Activated T-helper 1 cell treated with anti-CD3 and anti-CD28 coated beads, Interleukin-12 subunit alpha, Interleukin-12 subunit beta, Interleukin-2, Interleukin-4 antibody, amounts not matched to agents 30 ng/mL and 10 ng/mL and 1 ng/mL, durations not matched to agents 14 hours and 24 hours and 36 hours (primary cell): Measurements from ENCODE around the gene BCL11B. TPM values are rescaled to one million over a fixed set of nuclear protein-coding genes. Genes with fewer than 3 reads are reported as not detected.

Experiments
- DNase-seq: peaks from one replicate; pipeline ENCODE4 v3.0.0; 2021; ENCODE audit warnings: low spot score
- H3K27ac Mint-ChIP-seq: one replicate; pipeline ENCODE4 v1.8.0; 2021; ENCODE audit warnings: mild to moderate bottlenecking, mixed read lengths
- H3K27me3 Mint-ChIP-seq: one replicate; pipeline ENCODE4 v1.8.0; 2022; ENCODE audit warnings: mild to moderate bottlenecking, moderate library complexity, mixed read lengths; ENCODE audit not compliant: insufficient read depth
- H3K36me3 Mint-ChIP-seq: one replicate; pipeline ENCODE4 v1.8.0; 2021; ENCODE audit warnings: low read depth, mixed read lengths
- H3K4me1 Mint-ChIP-seq: one replicate; pipeline ENCODE4 v1.8.0; 2021; ENCODE audit warnings: low read depth, mixed read lengths
- H3K4me3 Mint-ChIP-seq: one replicate; pipeline ENCODE4 v1.8.0; 2021; ENCODE audit warnings: mild to moderate bottlenecking, moderate library complexity, mixed read lengths
- H3K9me3 Mint-ChIP-seq: one replicate; pipeline ENCODE4 v1.8.0; 2021; ENCODE audit warnings: mixed read lengths
- intact Hi-C: fragments of 100-400 bp; cut with micrococcal nuclease; formaldehyde crosslinking; loops from one replicate; pipeline ENCODE4 v1.15.1; 2024
- total RNA-seq: library from RNA; stranded (reverse); gene quantifications from 2 replicates; pipeline ENCODE4 v1.2.3, GENCODE V29; 2022

BCL11B gene
- total RNA-seq, 1 donor from 2014 or later = 45.4 TPM

GRCh38 chr14:99312106-99312505 is 40.1 kb upstream of the BCL11B start:
- H3K27me3 Mint-ChIP-seq = peaks cover 13% of the 10 kb centered on the region
- intact Hi-C loops = no loop called here
- no peak for DNase-seq
- H3K9me3 Mint-ChIP-seq = no peaks in the 10 kb centered on the region
- no peaks in the 10 kb centered on the region for H3K4me1 Mint-ChIP-seq
- no peaks in the 10 kb centered on the region for H3K36me3 Mint-ChIP-seq
- no peak overlapping the region for H3K27ac Mint-ChIP-seq
- no peak overlapping the region for H3K4me3 Mint-ChIP-seq

- no peak for DNase-seq
- no peak overlapping the region for H3K4me3 Mint-ChIP-seq
- H3K4me1 Mint-ChIP-seq = no peaks in the 10 kb centered on the region
- no peak overlapping the region for H3K27ac Mint-ChIP-seq
- H3K27me3 Mint-ChIP-seq = peaks cover 18% of the 10 kb centered on the region
- H3K36me3 Mint-ChIP-seq = no peaks in the 10 kb centered on the region
- no peaks in the 10 kb centered on the region for H3K9me3 Mint-ChIP-seq
- intact Hi-C loops = no loop called here
Observed at GRCh38 chr14:99309220-99309766, 37.3 kb upstream of the BCL11B start.

GRCh38 chr14:99304208-99304607 is 32.2 kb upstream of the BCL11B start:
- Mint-ChIP-seq H3K27me3 (peaks cover 17% of the 10 kb centered on the region), H3K27ac (no peak overlapping the region), H3K9me3 (peaks cover 5% of the 10 kb centered on the region), H3K36me3 (peaks cover 3% of the 10 kb centered on the region), H3K4me3 (no peak overlapping the region), H3K4me1 (no peaks in the 10 kb centered on the region)
- DNase-seq = no peak
- intact Hi-C loops = no loop called here

- Mint-ChIP-seq H3K4me1 (no peaks in the 10 kb centered on the region), H3K4me3 (no peak overlapping the region), H3K9me3 (peaks cover 14% of the 10 kb centered on the region), H3K36me3 (peaks cover 3% of the 10 kb centered on the region), H3K27ac (no peak overlapping the region), H3K27me3 (peaks cover 19% of the 10 kb centered on the region)
- intact Hi-C loops = no loop called here
- DNase-seq = no peak
Observed at GRCh38 chr14:99300190-99300589, 28.2 kb upstream of the BCL11B start.

- Mint-ChIP-seq H3K4me3 (no peak overlapping the region), H3K9me3 (peaks cover 14% of the 10 kb centered on the region), H3K27me3 (peaks cover 16% of the 10 kb centered on the region), H3K4me1 (no peaks in the 10 kb centered on the region), H3K36me3 (peaks cover 3% of the 10 kb centered on the region), H3K27ac (no peak overlapping the region)
- no peak for DNase-seq
- intact Hi-C loops = no loop called here
Observed at GRCh38 chr14:99296517-99296916, 24.5 kb upstream of the BCL11B start.

- no peak for DNase-seq
- Mint-ChIP-seq H3K9me3 (no peaks in the 10 kb centered on the region), H3K27ac (no peak overlapping the region), H3K36me3 (no peaks in the 10 kb centered on the region), H3K4me3 (no peak overlapping the region), H3K27me3 (peaks cover 2% of the 10 kb centered on the region), H3K4me1 (peaks cover 14% of the 10 kb centered on the region)
- intact Hi-C loops = no loop called here
Observed at GRCh38 chr14:99289394-99290189, 17.6 kb upstream of the BCL11B start.

- DNase-seq = no peak
- H3K27me3 Mint-ChIP-seq = peaks cover 5% of the 10 kb centered on the region
- H3K27ac Mint-ChIP-seq = no peak overlapping the region
- peaks cover 14% of the 10 kb centered on the region for H3K4me1 Mint-ChIP-seq
- H3K9me3 Mint-ChIP-seq = no peaks in the 10 kb centered on the region
- intact Hi-C loops = no loop called here
- H3K4me3 Mint-ChIP-seq = no peak overlapping the region
- no peaks in the 10 kb centered on the region for H3K36me3 Mint-ChIP-seq
Observed at GRCh38 chr14:99288948-99289347, 17.0 kb upstream of the BCL11B start.

- intact Hi-C loops = no loop called here
- Mint-ChIP-seq H3K36me3 (no peaks in the 10 kb centered on the region), H3K27me3 (peaks cover 5% of the 10 kb centered on the region), H3K4me3 (peak overlapping the region; percentile 37), H3K9me3 (no peaks in the 10 kb centered on the region), H3K27ac (no peak overlapping the region), H3K4me1 (peaks cover 14% of the 10 kb centered on the region)
- DNase-seq = no peak
Observed at GRCh38 chr14:99287269-99287942, 15.4 kb upstream of the BCL11B start.

- peak overlapping the region; percentile 37 for H3K4me3 Mint-ChIP-seq
- intact Hi-C loops = no loop called here
- peaks cover 14% of the 10 kb centered on the region for H3K4me1 Mint-ChIP-seq
- no peaks in the 10 kb centered on the region for H3K36me3 Mint-ChIP-seq
- H3K9me3 Mint-ChIP-seq = no peaks in the 10 kb centered on the region
- no peak overlapping the region for H3K27ac Mint-ChIP-seq
- peaks cover 4% of the 10 kb centered on the region for H3K27me3 Mint-ChIP-seq
- no peak for DNase-seq
Observed at GRCh38 chr14:99286761-99287160, 14.8 kb upstream of the BCL11B start.

GRCh38 chr14:99284254-99285004 is 12.4 kb upstream of the BCL11B start:
- Mint-ChIP-seq H3K36me3 (no peaks in the 10 kb centered on the region), H3K27ac (no peak overlapping the region), H3K27me3 (peaks cover 12% of the 10 kb centered on the region), H3K4me3 (no peak overlapping the region), H3K9me3 (no peaks in the 10 kb centered on the region), H3K4me1 (peaks cover 27% of the 10 kb centered on the region)
- intact Hi-C loops = no loop called here
- DNase-seq = no peak

GRCh38 chr14:99282261-99283050 is 10.5 kb upstream of the BCL11B start:
- H3K4me1 Mint-ChIP-seq = peaks cover 25% of the 10 kb centered on the region
- no peak for DNase-seq
- intact Hi-C loops = no loop called here
- H3K9me3 Mint-ChIP-seq = no peaks in the 10 kb centered on the region
- H3K4me3 Mint-ChIP-seq = no peak overlapping the region
- H3K36me3 Mint-ChIP-seq = no peaks in the 10 kb centered on the region
- no peak overlapping the region for H3K27ac Mint-ChIP-seq
- peaks cover 17% of the 10 kb centered on the region for H3K27me3 Mint-ChIP-seq

GRCh38 chr14:99281396-99281795 is 9.4 kb upstream of the BCL11B start:
- Mint-ChIP-seq H3K27ac (peak overlapping the region; percentile 22), H3K36me3 (no peaks in the 10 kb centered on the region), H3K27me3 (peaks cover 21% of the 10 kb centered on the region), H3K9me3 (no peaks in the 10 kb centered on the region), H3K4me3 (no peak overlapping the region), H3K4me1 (peaks cover 25% of the 10 kb centered on the region)
- no peak for DNase-seq
- intact Hi-C loops = no loop called here
